Activated CD8-positive, alpha-beta T cell treated with anti-CD3 and anti-CD28 coated beads, Interleukin-2, amount 10 ng/mL, durations not matched to agents 7 days and 5 days (primary cell): ENCODE measurements around the gene GLIS1. TPM values are rescaled to one million over a fixed set of nuclear protein-coding genes. Genes with fewer than 3 reads are reported as not detected.

Source experiments
- ATAC-seq: fragments of 150-1000 bp; cut with Tn5 transposase; one replicate; pipeline ENCODE4 v1.10.0; 2021; ENCODE audit warnings: moderate library complexity
- CTCF ChIA-PET: fragments of 350-600 bp; sonication (Branson Sonifier 250); formaldehyde crosslinking; loops from one replicate; lab custom pipeline; 2021; ENCODE audit warnings: antibody characterized with exemption; lab: Charles Lee
- POLR2A ChIA-PET: fragments of 350-600 bp; sonication (Branson Sonifier 250); formaldehyde crosslinking; loops from one replicate; lab custom pipeline; 2021; ENCODE audit warnings: antibody characterized with exemption; lab: Charles Lee
- DNase-seq: peaks from one replicate; pipeline ENCODE4 v3.0.0-alpha.2; 2020
- H3K27ac Mint-ChIP-seq: one replicate; pipeline ENCODE4 v1.8.0; 2021; ENCODE audit warnings: mild to moderate bottlenecking, mixed read lengths
- H3K27me3 Mint-ChIP-seq: one replicate; pipeline ENCODE4 v1.8.0; 2021; ENCODE audit warnings: low read depth, mixed read lengths
- H3K36me3 Mint-ChIP-seq: one replicate; pipeline ENCODE4 v1.8.0; 2021; ENCODE audit warnings: low read depth, mixed read lengths
- H3K4me1 Mint-ChIP-seq: one replicate; pipeline ENCODE4 v1.8.0; 2021; ENCODE audit warnings: low read depth, mixed read lengths
- H3K4me3 Mint-ChIP-seq: one replicate; pipeline ENCODE4 v1.8.0; 2021; ENCODE audit warnings: mild to moderate bottlenecking, mixed read lengths
- H3K9me3 Mint-ChIP-seq: one replicate; pipeline ENCODE4 v1.8.0; 2022; ENCODE audit warnings: mixed read lengths; ENCODE audit not compliant: insufficient read depth
- total RNA-seq, 2 experiments: library from RNA; stranded (reverse); gene quantifications; one replicate each; pipeline ENCODE4 v1.2.3, GENCODE V29; 2021

Gene GLIS1
- total RNA-seq, 2 experiments from 2014 or later: not detected

- no peak for DNase-seq
- no peaks in the 10 kb centered on the region for H3K36me3 Mint-ChIP-seq
- H3K27me3 Mint-ChIP-seq: peaks cover 7% of the 10 kb centered on the region
Measured at GRCh38 chr1:53622531-53622930, 116.4 kb downstream of the GLIS1 start.

GRCh38 chr1:53621144-53621543, 117.8 kb downstream of the GLIS1 start:
- Mint-ChIP-seq H3K27me3 (peaks cover 7% of the 10 kb centered on the region), H3K9me3 (no peaks in the 10 kb centered on the region), H3K4me1 (no peaks in the 10 kb centered on the region), H3K27ac (no peak overlapping the region), H3K36me3 (no peaks in the 10 kb centered on the region), H3K4me3 (no peak overlapping the region)
- CTCF ChIA-PET: no interaction called here
- DNase-seq (no peak), ATAC-seq (no peak)
- POLR2A ChIA-PET: no interaction called here

More at GRCh38 chr1:53622531-53622930, 116.4 kb downstream of the GLIS1 start:
- no peaks in the 10 kb centered on the region for H3K9me3 Mint-ChIP-seq
- ChIA-PET CTCF (no interaction called here), POLR2A (no interaction called here)
- no peak overlapping the region for H3K4me3 Mint-ChIP-seq
- no peaks in the 10 kb centered on the region for H3K4me1 Mint-ChIP-seq
- H3K27ac Mint-ChIP-seq: no peak overlapping the region
- no peak for ATAC-seq

- H3K4me1 Mint-ChIP-seq: no peaks in the 10 kb centered on the region
- no peak overlapping the region for H3K27ac Mint-ChIP-seq
- no peaks in the 10 kb centered on the region for H3K36me3 Mint-ChIP-seq
- POLR2A ChIA-PET: no interaction called here
- H3K27me3 Mint-ChIP-seq: peaks cover 7% of the 10 kb centered on the region
- CTCF ChIA-PET: no interaction called here
- no peak overlapping the region for H3K4me3 Mint-ChIP-seq
- H3K9me3 Mint-ChIP-seq: no peaks in the 10 kb centered on the region
- ATAC-seq (no peak), DNase-seq (no peak)
Measured at GRCh38 chr1:53620061-53620855, 118.7 kb downstream of the GLIS1 start.

GRCh38 chr1:53619367-53620060, 119.5 kb downstream of the GLIS1 start:
- H3K27me3 Mint-ChIP-seq: peaks cover 10% of the 10 kb centered on the region
- ChIA-PET POLR2A (no interaction called here), CTCF (no interaction called here)
- no peaks in the 10 kb centered on the region for H3K4me1 Mint-ChIP-seq
- H3K9me3 Mint-ChIP-seq: no peaks in the 10 kb centered on the region
- no peak overlapping the region for H3K27ac Mint-ChIP-seq
- no peak for DNase-seq
- no peaks in the 10 kb centered on the region for H3K36me3 Mint-ChIP-seq
- no peak for ATAC-seq
- no peak overlapping the region for H3K4me3 Mint-ChIP-seq

GRCh38 chr1:53618500-53619366, 120.2 kb downstream of the GLIS1 start:
- no peak overlapping the region for H3K27ac Mint-ChIP-seq
- peaks cover 4% of the 10 kb centered on the region for H3K27me3 Mint-ChIP-seq
- ATAC-seq (no peak), DNase-seq (no peak)
- no peaks in the 10 kb centered on the region for H3K9me3 Mint-ChIP-seq
- POLR2A ChIA-PET: no interaction called here
- H3K4me1 Mint-ChIP-seq: no peaks in the 10 kb centered on the region
- CTCF ChIA-PET: no interaction called here
- H3K4me3 Mint-ChIP-seq: no peak overlapping the region
- H3K36me3 Mint-ChIP-seq: no peaks in the 10 kb centered on the region

- ATAC-seq (no peak), DNase-seq (no peak)
- ChIA-PET POLR2A (no interaction called here), CTCF (no interaction called here)
- Mint-ChIP-seq H3K9me3 (no peaks in the 10 kb centered on the region), H3K27ac (no peak overlapping the region), H3K4me3 (no peak overlapping the region), H3K27me3 (peaks cover 4% of the 10 kb centered on the region), H3K36me3 (no peaks in the 10 kb centered on the region), H3K4me1 (no peaks in the 10 kb centered on the region)
Measured at GRCh38 chr1:53617851-53618499, 121.0 kb downstream of the GLIS1 start.

- peaks cover 3% of the 10 kb centered on the region for H3K27me3 Mint-ChIP-seq
- no peaks in the 10 kb centered on the region for H3K9me3 Mint-ChIP-seq
- no peaks in the 10 kb centered on the region for H3K4me1 Mint-ChIP-seq
- H3K27ac Mint-ChIP-seq: no peak overlapping the region
- CTCF ChIA-PET: no interaction called here
- POLR2A ChIA-PET: no interaction called here
- H3K4me3 Mint-ChIP-seq: no peak overlapping the region
- ATAC-seq: no peak
- no peaks in the 10 kb centered on the region for H3K36me3 Mint-ChIP-seq
- no peak for DNase-seq
Measured at GRCh38 chr1:53617382-53617781, 121.6 kb downstream of the GLIS1 start.

GRCh38 chr1:53616927-53617326, 122.0 kb downstream of the GLIS1 start:
- Mint-ChIP-seq H3K9me3 (no peaks in the 10 kb centered on the region), H3K27me3 (peaks cover 2% of the 10 kb centered on the region), H3K27ac (no peak overlapping the region), H3K4me1 (no peaks in the 10 kb centered on the region), H3K36me3 (no peaks in the 10 kb centered on the region), H3K4me3 (no peak overlapping the region)
- ATAC-seq (no peak), DNase-seq (no peak)
- CTCF ChIA-PET: no interaction called here
- POLR2A ChIA-PET: no interaction called here

GRCh38 chr1:53616511-53616910, 122.5 kb downstream of the GLIS1 start:
- POLR2A ChIA-PET: no interaction called here
- DNase-seq (no peak), ATAC-seq (no peak)
- H3K27me3 Mint-ChIP-seq: peaks cover 2% of the 10 kb centered on the region
- H3K4me3 Mint-ChIP-seq: no peak overlapping the region
- no peaks in the 10 kb centered on the region for H3K36me3 Mint-ChIP-seq
- H3K27ac Mint-ChIP-seq: no peak overlapping the region
- H3K9me3 Mint-ChIP-seq: peaks cover 3% of the 10 kb centered on the region
- H3K4me1 Mint-ChIP-seq: no peaks in the 10 kb centered on the region
- CTCF ChIA-PET: no interaction called here

GRCh38 chr1:53615101-53615500, 123.9 kb downstream of the GLIS1 start:
- Mint-ChIP-seq H3K27me3 (peaks cover 7% of the 10 kb centered on the region), H3K4me1 (no peaks in the 10 kb centered on the region), H3K36me3 (no peaks in the 10 kb centered on the region), H3K4me3 (no peak overlapping the region), H3K27ac (no peak overlapping the region), H3K9me3 (peaks cover 11% of the 10 kb centered on the region)
- ATAC-seq (no peak), DNase-seq (no peak)
- ChIA-PET POLR2A (no interaction called here), CTCF (no interaction called here)

- no peak overlapping the region for H3K4me3 Mint-ChIP-seq
- H3K27ac Mint-ChIP-seq: no peak overlapping the region
- peaks cover 12% of the 10 kb centered on the region for H3K9me3 Mint-ChIP-seq
- H3K36me3 Mint-ChIP-seq: no peaks in the 10 kb centered on the region
- no peaks in the 10 kb centered on the region for H3K4me1 Mint-ChIP-seq
- ChIA-PET POLR2A (no interaction called here), CTCF (no interaction called here)
- peaks cover 7% of the 10 kb centered on the region for H3K27me3 Mint-ChIP-seq
- ATAC-seq (no peak), DNase-seq (no peak)
Measured at GRCh38 chr1:53614231-53615021, 124.5 kb downstream of the GLIS1 start.
